PC-3 (cell line): Measurements from ENCODE around the gene MS4A15. TPM values are rescaled to one million over a fixed set of nuclear protein-coding genes. Genes with fewer than 3 reads are reported as not detected.

Experiments
- ATAC-seq: fragments of 200-7000 bp; cut with Tn5 transposase; 2 replicates; pipeline ENCODE4 v1.9.1; 2020; ENCODE audit warnings: mild to moderate bottlenecking, moderate library complexity
- BruUV-seq: library from RNA; stranded (reverse); fragments of 400-500 nt; replicated peaks from 2 replicates; lab custom pipeline; 2021; lab: Mats Ljungman, UMichigan
- CTCF ChIA-PET: fragments of 300-600 bp; sonication (Branson Sonifier 250); formaldehyde crosslinking; loops from one replicate; lab custom pipeline; 2022; ENCODE audit warnings: antibody characterized with exemption; lab: Charles Lee
- POLR2A ChIA-PET: fragments of 300-600 bp; sonication (Branson Sonifier 250); formaldehyde crosslinking; loops from one replicate; lab custom pipeline; 2022; ENCODE audit warnings: antibody characterized with exemption; ENCODE audit not compliant: unreplicated experiment; lab: Charles Lee
- DNase-seq: peaks from one replicate; pipeline ENCODE4 v3.0.0-alpha.2; 2015
- H2AFZ ChIP-seq: fragments of 300-600 bp; sonication (generic); 2 replicates; pipeline ENCODE4 v1.6.0; 2016; ENCODE audit warnings: antibody characterized with exemption, low read length
- H3F3A ChIP-seq: fragments of 300-600 bp; sonication (generic); one replicate; pipeline ENCODE4 v1.6.0; 2017; ENCODE audit warnings: antibody characterized with exemption, low read length, control low read depth, mild to moderate bottlenecking; ENCODE audit not compliant: unreplicated experiment
- H3K27ac ChIP-seq: fragments of 300-600 bp; sonication (generic); 2 replicates; pipeline ENCODE4 v1.5.1; 2016; ENCODE audit warnings: mild to moderate bottlenecking, low read length
- H3K27me3 ChIP-seq: fragments of 300-600 bp; sonication (generic); 2 replicates; pipeline ENCODE4 v1.6.1; 2016; ENCODE audit warnings: low read length, mixed read lengths
- H3K36me3 ChIP-seq: fragments of 300-600 bp; sonication (generic); 2 replicates; pipeline ENCODE4 v1.6.1; 2016; ENCODE audit warnings: low read depth, mixed run types, low read length, mixed read lengths
- H3K4me1 ChIP-seq: fragments of 300-600 bp; sonication (generic); 2 replicates; pipeline ENCODE4 v1.5.1; 2016; ENCODE audit warnings: low read length; ENCODE audit not compliant: insufficient read depth
- H3K4me2 ChIP-seq: fragments of 300-600 bp; sonication (generic); 2 replicates; pipeline ENCODE4 v1.6.0; 2016; ENCODE audit warnings: low read length
- H3K4me3 ChIP-seq: fragments of 300-600 bp; sonication (generic); 2 replicates; pipeline ENCODE4 v1.5.1; 2016; ENCODE audit warnings: mild to moderate bottlenecking, low read length, mixed read lengths
- H3K79me2 ChIP-seq: fragments of 300-600 bp; sonication (generic); 2 replicates; pipeline ENCODE4 v1.6.1; 2017; ENCODE audit warnings: low read length, mixed read lengths
- H3K9ac ChIP-seq: fragments of 300-600 bp; sonication (generic); 2 replicates; pipeline ENCODE4 v1.6.0; 2016; ENCODE audit warnings: mild to moderate bottlenecking, low read length
- H3K9me2 ChIP-seq: fragments of 300-600 bp; sonication (generic); replicated peaks from 2 replicates; pipeline ENCODE4 v1.6.1; 2016; ENCODE audit warnings: mixed run types, low read length, mixed read lengths
- H3K9me3 ChIP-seq: fragments of 300-600 bp; sonication (generic); 2 replicates; pipeline ENCODE4 v1.6.1; 2016; ENCODE audit warnings: low read length, mixed read lengths
- H4K20me1 ChIP-seq: fragments of 300-600 bp; sonication (generic); 2 replicates; pipeline ENCODE4 v1.6.1; 2016; ENCODE audit warnings: low read length, mixed read lengths
- CTCF ChIP-seq: fragments of 300-600 bp; sonication (generic); conservative IDR thresholded peaks from 2 replicates; pipeline ENCODE4 v1.5.1; 2017; ENCODE audit warnings: antibody characterized with exemption, low read depth, mild to moderate bottlenecking, low read length
- EZH2 ChIP-seq: fragments of 300-600 bp; sonication (generic); IDR thresholded peaks from one replicate; pipeline ENCODE4 v1.6.1; 2017; ENCODE audit warnings: antibody characterized with exemption, mild to moderate bottlenecking, low read length; ENCODE audit not compliant: unreplicated experiment
- EZH2phosphoT487 ChIP-seq: fragments of 300-600 bp; sonication (generic); IDR thresholded peaks from 2 replicates; pipeline ENCODE4 v1.6.1; 2018; ENCODE audit warnings: mild to moderate bottlenecking, antibody characterized with exemption, low read length, borderline replicate concordance
- intact Hi-C: fragments of 100-400 bp; cut with micrococcal nuclease; formaldehyde crosslinking; loops from 2 replicates; pipeline ENCODE4 v1.9.0; 2023
- total RNA-seq: library from RNA; depleted of rRNA; stranded (reverse); fragments of >200 nt; gene quantifications from 2 replicates; pipeline ENCODE4 v1.2.3, GENCODE V29; 2014

Gene MS4A15
- total RNA-seq, 1 experiment from 2014 or later: not detected

- no TSS peak for BruUV-seq
- Histone ChIP-seq H3F3A (no peaks in the 10 kb centered on the region), H3K9ac (no peak overlapping the region), H4K20me1 (no peaks in the 10 kb centered on the region), H3K9me3 (no peaks in the 10 kb centered on the region), H3K27ac (no peak overlapping the region), H3K79me2 (no peaks in the 10 kb centered on the region), H3K9me2 (no peaks in the 10 kb centered on the region), H3K4me2 (no peak overlapping the region), H3K4me1 (peaks cover 10% of the 10 kb centered on the region; the same call in 1 of the 2 replicates), H2AFZ (no peak overlapping the region), H3K36me3 (no peaks in the 10 kb centered on the region), H3K4me3 (no peak overlapping the region), H3K27me3 (no peaks in the 10 kb centered on the region)
- intact Hi-C loops: no loop called here
- TF ChIP-seq CTCF (no peak), EZH2phosphoT487 (no peak), EZH2 (no peak)
- CTCF ChIA-PET: no interaction called here
- POLR2A ChIA-PET: no interaction called here
- DNase-seq: no peak
- ATAC-seq: peak; percentile 51
Observed at GRCh38 chr11:60785806-60786361, 29.2 kb downstream of the MS4A15 start.

- ChIA-PET CTCF (interaction anchor here (0.6 kb wide), 1 partner anchor 104 kb away, joined by 3 read pairs; no protein-coding TSS in a partner anchor), POLR2A (no interaction called here)
- Histone ChIP-seq H3K9me2 (no peaks in the 10 kb centered on the region), H3K4me3 (no peak overlapping the region), H2AFZ (no peak overlapping the region), H3K4me1 (peaks cover 10% of the 10 kb centered on the region; the same call in 1 of the 2 replicates), H3K36me3 (no peaks in the 10 kb centered on the region), H3F3A (no peaks in the 10 kb centered on the region), H3K27ac (no peak overlapping the region), H3K27me3 (no peaks in the 10 kb centered on the region), H3K79me2 (no peaks in the 10 kb centered on the region), H3K9me3 (0 out of 2 replicates have a peak, but pooled peaks cover 6% of the 10 kb centered on the region), H3K9ac (no peak overlapping the region), H3K4me2 (no peak overlapping the region), H4K20me1 (no peaks in the 10 kb centered on the region)
- intact Hi-C loops: no loop called here
- TF ChIP-seq EZH2: no peak
- ATAC-seq: peak; percentile 28
- BruUV-seq: no TSS peak
- peak; percentile 72 for DNase-seq
Observed at GRCh38 chr11:60786811-60787567, 30.3 kb downstream of the MS4A15 start.

- no peaks in the 10 kb centered on the region for H3F3A ChIP-seq
- H2AFZ ChIP-seq: no peak overlapping the region
- no peaks in the 10 kb centered on the region for H3K9me2 ChIP-seq
- intact Hi-C loops: no loop called here
- ChIA-PET CTCF (no interaction called here), POLR2A (no interaction called here)
- no peak for TF ChIP-seq EZH2phosphoT487
- TF ChIP-seq CTCF: no peak
- peaks cover 4% of the 10 kb centered on the region; the same call in 1 of the 2 replicates for H3K27me3 ChIP-seq
- no peak for ATAC-seq
- H3K9ac ChIP-seq: no peak overlapping the region
- H3K4me1 ChIP-seq: peaks cover 10% of the 10 kb centered on the region; the same call in 1 of the 2 replicates
- BruUV-seq: no TSS peak
- no peaks in the 10 kb centered on the region for H3K36me3 ChIP-seq
- no peak overlapping the region for H3K4me2 ChIP-seq
- H3K27ac ChIP-seq: no peak overlapping the region
- 0 out of 2 replicates have a peak, but pooled peaks cover 6% of the 10 kb centered on the region for H3K9me3 ChIP-seq
- no peaks in the 10 kb centered on the region for H3K79me2 ChIP-seq
- H3K4me3 ChIP-seq: no peak overlapping the region
- DNase-seq: no peak
- no peaks in the 10 kb centered on the region for H4K20me1 ChIP-seq
Observed at GRCh38 chr11:60788401-60789125, 31.9 kb downstream of the MS4A15 start.
